ENCODE data around the gene TMED3.
A peak's percentile ranks its signal among the peaks of the same experiment; 100 is the strongest.

DNA sequence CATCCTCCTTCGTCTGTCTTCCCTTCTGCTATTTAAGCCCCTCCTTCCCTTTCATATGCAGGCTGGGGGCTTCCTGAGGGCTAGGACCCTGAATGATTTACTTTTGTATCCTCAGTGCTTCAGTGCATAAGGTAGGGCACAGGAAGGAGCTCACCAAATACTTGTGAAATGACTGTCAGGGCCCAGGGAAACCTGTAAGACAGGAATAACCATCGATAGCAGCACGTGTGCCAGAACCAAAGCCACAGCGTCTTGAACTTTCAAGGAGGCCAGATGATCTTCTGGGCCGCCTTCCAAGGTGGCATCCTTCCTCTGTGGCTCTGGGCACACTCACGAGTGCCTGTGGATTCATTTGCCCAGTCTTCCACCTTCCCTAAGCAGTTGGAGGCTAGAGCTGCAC, 3.9 kb downstream of the TMED3 start:
- peak; percentile 88 for TF ChIP-seq POLR2AphosphoS5 (IDR thresholded peaks at IDR 0.05)
- TF ChIP-seq, protein P1, sequence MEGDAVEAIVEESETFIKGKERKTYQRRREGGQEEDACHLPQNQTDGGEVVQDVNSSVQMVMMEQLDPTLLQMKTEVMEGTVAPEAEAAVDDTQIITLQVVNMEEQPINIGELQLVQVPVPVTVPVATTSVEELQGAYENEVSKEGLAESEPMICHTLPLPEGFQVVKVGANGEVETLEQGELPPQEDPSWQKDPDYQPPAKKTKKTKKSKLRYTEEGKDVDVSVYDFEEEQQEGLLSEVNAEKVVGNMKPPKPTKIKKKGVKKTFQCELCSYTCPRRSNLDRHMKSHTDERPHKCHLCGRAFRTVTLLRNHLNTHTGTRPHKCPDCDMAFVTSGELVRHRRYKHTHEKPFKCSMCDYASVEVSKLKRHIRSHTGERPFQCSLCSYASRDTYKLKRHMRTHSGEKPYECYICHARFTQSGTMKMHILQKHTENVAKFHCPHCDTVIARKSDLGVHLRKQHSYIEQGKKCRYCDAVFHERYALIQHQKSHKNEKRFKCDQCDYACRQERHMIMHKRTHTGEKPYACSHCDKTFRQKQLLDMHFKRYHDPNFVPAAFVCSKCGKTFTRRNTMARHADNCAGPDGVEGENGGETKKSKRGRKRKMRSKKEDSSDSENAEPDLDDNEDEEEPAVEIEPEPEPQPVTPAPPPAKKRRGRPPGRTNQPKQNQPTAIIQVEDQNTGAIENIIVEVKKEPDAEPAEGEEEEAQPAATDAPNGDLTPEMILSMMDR (IDR thresholded peaks at IDR 0.05) = no peak

Data from prostate gland (tissue), 2 donors.